Stimulated activated CD8-positive, alpha-beta memory T cell treated with anti-CD3 and anti-CD28 coated beads, Interleukin-15, amount 100 ng/mL, for 4 hours (primary cell): ENCODE results near the gene BTBD6.

ENCODE experiments used
- DNase-seq, 2 donors: peaks; one replicate each; pipeline ENCODE4 v3.0.0-alpha.2; 2020; ENCODE audit warnings: low read depth in 2 of 2

The BTBD6 gene

DNA sequence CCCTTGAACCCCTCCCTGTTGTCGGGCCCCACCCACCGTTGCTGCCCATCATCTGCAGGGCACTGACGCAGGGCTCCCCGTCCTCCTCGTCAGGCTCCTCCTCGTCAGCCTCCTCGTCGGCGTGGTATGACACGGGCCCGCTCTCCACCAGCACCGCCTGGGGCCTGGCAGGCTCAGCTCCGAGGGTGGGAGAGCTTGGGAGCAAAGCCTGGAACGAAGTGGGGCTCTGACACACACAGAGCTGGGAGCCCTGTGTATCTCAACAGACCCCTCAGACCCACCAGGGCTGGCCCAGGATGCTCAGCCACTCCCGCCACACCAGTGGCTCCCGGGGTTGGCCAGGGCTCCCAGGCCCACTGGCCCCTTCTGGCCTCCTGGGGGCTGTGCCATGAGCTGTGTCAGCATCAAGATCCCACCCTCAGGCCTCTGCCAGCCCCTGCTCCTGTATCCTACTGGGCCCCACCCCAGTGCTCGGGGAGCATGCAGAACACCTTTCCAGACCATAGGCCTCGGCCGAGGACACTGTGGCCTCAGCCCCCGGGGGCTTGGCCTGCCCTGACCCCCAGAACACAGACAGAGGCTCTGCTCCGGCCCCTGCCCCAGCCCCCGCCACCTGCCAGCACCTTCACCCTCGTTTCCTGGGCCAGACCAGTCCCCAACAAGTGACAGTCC is 37.1 kb upstream of the BTBD6 start:
- DNase-seq, result no peak

DNA sequence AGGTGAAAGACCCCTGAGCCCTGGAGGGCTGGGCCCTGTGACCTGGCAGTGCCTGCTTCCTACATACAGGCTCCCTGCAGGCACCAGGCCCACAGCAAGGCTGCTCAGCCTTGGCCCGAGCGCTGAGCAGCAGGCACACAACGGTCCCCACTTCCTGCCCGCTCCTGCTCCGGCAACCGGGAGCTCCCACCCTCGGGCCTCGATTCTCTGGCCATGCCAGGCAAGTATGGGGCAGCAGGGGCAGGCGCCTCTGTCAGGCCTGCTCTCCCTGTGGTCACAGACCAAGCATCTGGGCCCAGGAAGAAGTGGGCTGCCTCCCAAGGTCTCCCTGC is 36.6 kb upstream of the BTBD6 start:
- no peak for DNase-seq

DNA sequence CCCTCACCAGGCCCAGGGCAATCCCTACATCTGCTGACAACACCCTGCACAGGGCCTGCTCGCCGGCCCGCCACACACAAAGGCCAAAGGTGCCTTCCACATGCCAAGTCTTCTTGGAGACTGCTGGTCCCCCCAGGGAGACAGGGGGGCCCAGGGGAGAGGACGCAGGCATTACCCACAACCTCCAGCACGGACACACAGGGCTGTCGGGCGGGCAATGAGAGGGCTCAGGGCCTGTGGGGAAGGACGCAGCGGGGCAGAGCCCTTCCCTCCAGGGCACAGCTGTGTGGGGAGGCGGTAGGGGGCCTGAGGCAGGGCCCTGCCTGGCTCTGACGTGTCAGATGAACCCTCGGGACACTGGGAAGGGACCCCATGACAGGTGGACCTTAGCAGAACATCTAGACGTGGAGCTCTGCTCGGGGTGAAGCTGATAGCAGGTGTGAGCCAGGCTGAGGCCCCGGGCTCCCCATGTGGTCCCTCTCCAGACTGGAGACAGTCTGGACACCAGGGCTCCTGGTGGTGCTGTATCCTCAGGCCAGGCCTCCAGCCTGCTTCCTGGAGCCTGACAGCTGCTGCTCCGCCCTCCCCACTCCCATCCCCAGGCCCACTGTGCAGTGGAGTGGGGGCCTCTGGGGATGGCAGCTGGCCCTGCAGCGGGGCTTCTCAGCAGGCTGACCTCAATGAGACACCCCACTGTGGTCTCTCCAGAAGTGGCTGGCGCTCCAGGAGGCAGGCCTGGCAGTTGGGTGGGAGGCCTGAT is 35.6 kb upstream of the BTBD6 start:
- no peak for DNase-seq

- DNase-seq, result no peak
Measured at GRCh38 chr14:105213361-105213760, 35.0 kb upstream of the BTBD6 start.

DNA sequence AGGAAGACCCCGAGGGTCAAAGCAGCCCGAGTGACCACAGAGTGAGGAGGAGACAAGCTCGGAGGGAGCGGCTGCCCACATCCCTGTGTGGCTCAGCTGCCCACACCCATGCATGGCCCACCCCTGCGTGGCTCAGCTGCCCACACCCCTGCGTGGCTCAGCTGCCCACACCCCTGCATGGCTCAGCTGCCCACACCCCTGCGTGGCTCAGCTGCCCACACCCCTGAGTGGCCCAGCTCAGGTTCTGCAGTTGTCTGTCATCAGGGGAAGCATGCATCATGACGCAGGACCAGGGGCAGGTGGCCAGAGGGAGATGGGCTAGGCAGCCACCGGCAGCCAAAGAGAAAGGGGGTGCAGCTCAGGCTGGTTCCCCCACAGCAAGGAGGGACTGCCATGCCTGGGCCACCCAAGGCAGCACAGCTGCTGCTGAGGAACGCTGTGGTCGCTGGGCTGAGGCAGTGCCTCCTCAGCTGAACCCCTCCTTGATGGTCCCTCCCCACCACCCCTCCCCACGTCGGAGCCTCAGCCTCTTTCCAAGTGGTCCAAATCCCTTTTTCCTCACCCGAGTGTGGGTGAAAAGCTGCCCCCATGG is 33.9 kb upstream of the BTBD6 start:
- no peak for DNase-seq

- no peak for DNase-seq
Measured at GRCh38 chr14:105215602-105216001, 32.7 kb upstream of the BTBD6 start.

DNA sequence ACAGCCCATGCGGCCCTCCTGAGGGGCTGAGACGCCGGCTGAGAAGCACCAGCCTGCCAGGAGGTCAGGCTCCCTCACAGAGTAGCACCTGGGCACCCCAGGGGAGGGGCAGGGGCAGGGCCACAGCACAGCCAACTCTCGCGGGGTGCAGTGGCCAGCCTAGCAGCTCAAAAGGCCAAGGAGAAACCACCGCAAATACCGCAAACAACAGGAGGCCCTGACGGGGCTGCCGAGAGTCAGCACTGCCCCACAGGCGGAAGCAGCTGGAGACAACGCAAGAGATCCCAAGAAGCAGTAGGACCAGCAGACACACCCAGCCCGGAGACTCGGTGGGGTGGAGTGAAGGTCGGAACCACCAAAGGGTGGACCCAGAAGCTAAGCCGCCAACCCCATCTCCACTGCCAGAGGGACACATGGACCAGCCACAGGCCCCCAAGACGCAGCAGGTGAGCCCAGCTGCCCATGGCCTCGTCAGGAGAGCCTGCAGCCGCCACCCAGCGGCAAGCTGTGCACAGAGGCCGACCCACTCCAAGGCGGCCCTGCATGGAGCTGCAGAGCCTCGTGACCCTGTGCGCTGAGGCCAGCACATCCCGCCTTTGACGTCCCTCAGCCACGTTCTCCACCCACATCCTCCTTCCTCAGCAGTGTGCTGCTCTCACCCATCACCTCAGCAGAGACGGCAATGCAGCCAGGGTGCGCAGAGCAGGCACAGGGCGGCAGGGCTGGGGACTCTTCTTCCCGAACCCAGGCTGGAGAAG is 31.7 kb upstream of the BTBD6 start:
- DNase-seq, result no peak

DNA sequence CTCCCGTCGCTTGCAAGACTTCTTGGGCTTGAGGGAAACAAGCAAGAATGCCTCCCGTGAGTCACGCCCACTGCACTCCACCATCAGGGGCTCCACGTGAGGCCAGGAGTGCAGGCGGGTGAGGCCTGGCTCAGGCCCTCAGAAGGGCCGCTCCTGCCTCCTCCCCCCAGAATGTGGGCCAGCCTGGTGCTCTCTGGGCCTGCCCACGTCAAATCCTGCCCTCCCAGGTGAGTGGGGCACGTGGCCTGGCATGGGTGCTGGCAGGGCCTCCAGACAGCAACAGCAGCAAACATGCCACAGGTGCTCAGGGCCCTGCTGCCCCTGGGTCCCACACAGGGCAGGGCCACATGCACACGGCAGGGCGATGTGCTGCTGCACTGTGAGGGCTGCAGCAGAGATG is 30.6 kb upstream of the BTBD6 start:
- DNase-seq, result no peak

GRCh38 chr14:105218611-105219010 is 29.7 kb upstream of the BTBD6 start:
- no peak for DNase-seq

DNA sequence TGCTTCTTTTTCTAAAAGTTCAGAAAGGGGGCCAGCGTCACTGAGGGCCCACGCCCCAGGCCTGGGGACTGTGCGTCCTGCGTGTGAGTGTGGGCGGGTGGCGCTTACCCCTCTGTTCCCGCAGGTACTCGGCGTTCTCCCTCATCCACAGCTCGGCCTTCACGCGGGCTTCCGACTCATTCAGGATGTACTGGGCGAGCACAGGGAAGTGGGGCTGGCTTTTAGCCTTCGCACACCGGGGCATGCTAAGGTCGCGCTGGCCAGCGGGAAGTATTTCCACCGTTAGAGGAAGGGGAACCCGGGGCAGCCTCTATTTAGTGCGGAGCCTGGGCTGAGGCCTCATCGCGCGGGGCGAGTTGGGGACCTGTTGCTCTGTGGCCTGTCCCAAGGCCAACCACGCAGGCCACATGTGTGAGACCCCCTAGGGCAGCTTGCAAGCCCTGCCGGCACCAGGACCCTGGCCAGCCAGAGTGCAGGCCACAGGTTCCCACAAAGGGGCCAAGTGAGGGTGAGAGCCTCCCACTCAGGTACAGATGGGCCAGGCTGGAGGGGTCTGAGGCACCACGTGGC is 29.2 kb upstream of the BTBD6 start:
- DNase-seq, result no peak

DNA sequence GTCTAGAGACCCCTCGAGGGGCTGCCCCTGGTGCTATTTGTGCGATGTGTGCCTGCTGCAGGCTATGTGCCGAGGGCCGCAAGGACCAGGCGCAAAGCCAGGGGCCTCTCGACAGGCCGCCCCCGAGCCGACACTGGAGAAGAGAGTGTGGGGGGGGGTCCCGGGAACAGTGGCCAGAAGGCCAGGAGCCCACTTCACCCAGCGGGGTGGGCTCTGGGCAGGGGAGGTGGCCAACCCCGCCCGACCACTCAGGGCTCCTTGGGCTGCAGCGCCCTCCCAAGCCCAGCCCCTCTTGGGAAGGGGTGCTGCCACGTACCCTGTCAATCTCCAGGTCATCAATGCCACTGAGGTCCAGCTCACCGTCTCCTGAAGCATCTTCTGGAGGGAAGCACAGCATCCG is 28.6 kb upstream of the BTBD6 start:
- no peak for DNase-seq

DNA sequence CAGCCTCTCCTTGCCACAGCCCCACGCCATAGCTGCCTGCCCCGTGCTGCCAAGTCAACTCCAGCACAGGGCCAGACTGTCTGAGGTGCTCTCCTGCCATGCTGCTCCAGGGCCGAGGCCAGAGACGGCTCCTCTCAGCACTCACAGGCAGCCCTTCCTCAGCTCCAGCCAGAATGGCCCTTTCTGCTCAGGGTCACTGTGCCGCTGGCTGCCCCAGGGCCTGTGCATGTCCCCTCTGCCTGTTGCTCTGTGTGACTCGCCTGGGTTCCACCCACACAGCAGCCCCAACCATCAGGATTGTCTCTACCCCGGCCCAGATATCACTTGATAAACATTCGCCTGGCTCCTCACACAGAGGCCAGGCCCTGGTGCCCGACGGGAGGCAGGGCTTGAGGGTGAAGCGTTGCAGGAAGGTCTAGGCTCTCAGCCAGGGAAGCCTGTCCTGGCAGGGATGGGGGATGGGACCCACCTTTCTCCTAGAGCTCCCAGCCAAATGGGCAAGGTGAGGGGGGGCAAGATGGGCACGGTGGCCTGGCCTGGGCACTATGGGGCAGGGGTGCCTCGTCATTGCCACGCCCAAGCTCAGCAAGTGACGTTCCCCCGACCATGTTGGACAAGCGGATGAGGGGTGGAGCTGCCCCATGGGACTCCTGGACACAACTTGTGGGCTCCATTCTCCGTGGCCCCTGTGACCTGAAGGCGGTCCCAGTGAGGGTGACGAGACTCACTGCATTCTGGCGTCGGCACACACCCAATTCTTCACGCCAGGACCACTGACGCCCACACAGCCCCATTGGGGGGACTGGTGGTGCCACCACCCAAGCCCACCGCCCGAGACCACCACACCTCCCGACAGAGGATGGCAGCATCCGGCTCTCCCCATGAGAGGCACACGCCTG is 27.4 kb upstream of the BTBD6 start:
- DNase-seq, result no peak

DNA sequence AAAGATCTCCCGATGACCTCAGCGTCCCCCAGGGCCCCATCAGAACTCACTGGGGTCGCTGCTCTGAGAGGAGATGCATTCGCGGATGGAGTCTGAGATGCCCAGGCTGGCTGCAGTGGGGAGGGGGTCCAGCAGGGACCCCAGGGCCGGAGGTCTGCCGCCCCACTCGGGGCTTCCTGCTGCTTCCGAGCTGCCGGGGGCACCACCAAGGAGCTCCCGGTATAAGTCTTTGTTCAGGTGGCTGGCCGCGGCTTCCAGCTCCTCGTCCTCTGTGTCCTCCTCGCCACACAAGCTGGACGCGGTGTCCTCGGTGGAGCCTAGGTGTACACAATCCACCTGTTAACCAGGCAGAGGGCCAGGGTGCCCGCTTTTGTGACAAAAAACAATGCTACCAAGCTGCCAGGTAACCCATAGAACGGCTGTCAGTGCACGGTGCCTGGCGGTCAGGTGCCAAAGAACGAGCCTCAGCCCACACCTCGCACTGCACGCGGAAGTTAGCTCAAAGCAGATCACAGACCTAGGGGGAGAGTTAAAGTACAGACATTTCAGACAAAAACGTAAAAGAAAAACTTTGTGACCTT is 26.6 kb upstream of the BTBD6 start:
- no peak for DNase-seq

GRCh38 chr14:105223260-105223659 is 25.1 kb upstream of the BTBD6 start:
- no peak for DNase-seq

GRCh38 chr14:105223770-105224544 is 24.4 kb upstream of the BTBD6 start:
- DNase-seq, result no peak

- DNase-seq, result no peak
Measured at GRCh38 chr14:105224845-105225570, 23.3 kb upstream of the BTBD6 start.

GRCh38 chr14:105226198-105226597 is 22.1 kb upstream of the BTBD6 start:
- no peak for DNase-seq

DNA sequence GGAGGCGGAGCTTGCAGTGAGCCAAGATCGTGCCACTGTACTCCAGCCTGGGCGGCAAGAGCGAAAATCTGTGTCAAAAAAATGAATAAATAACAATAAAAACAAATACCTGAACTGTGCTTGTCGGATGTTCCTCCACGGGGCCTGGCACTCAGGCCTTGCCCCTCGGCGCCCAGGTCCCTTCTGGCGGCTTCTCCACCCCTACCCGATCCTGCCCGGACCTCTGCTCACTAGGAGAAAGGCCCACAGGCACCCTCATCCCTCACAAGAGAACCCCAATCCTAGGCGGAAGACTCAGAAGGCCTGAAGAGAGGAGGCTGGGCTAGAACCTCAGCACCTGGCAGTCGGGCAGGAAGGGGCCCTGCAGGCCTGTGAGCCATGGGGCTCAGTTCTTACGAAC is 21.0 kb upstream of the BTBD6 start:
- no peak for DNase-seq

- no peak for DNase-seq
Measured at GRCh38 chr14:105228562-105228961, 19.8 kb upstream of the BTBD6 start.
